T-helper 1 cell treated with Interleukin-12 subunit alpha and Interleukin-12 subunit beta and Interleukin-4 antibody, amounts not matched to agents 30 μg/mL and 1 μg/mL, for 36 hours (primary cell): ENCODE results near the gene KIF1A.
"Not testable (repeated sequence)": the region's sequence is repeated elsewhere in the genome, so short reads cannot be mapped to it uniquely, and the experiment has no call there.

Experiments
- H3K27ac Mint-ChIP-seq: one replicate; pipeline ENCODE4 v1.8.0; 2021; ENCODE audit warnings: mild to moderate bottlenecking, mixed read lengths
- H3K27me3 Mint-ChIP-seq: one replicate; pipeline ENCODE4 v1.8.0; 2021; ENCODE audit warnings: low read depth, mixed read lengths
- H3K36me3 Mint-ChIP-seq: one replicate; pipeline ENCODE4 v1.8.0; 2021; ENCODE audit warnings: low read depth, mixed read lengths
- H3K4me1 Mint-ChIP-seq: one replicate; pipeline ENCODE4 v1.8.0; 2021; ENCODE audit warnings: low read depth, mixed read lengths
- H3K4me3 Mint-ChIP-seq: one replicate; pipeline ENCODE4 v1.8.0; 2021; ENCODE audit warnings: mild to moderate bottlenecking, moderate library complexity, mixed read lengths
- H3K9me3 Mint-ChIP-seq: one replicate; pipeline ENCODE4 v1.8.0; 2021; ENCODE audit warnings: mixed read lengths

The KIF1A gene

GRCh38 chr2:240783819-240784621 lies 36.0 kb downstream of the KIF1A start:
- Mint-ChIP-seq H3K9me3 (no peaks in the 10 kb centered on the region), H3K4me3 (no peak overlapping the region), H3K4me1 (no peaks in the 10 kb centered on the region), H3K36me3 (no peaks in the 10 kb centered on the region), H3K27me3 (no peaks in the 10 kb centered on the region), H3K27ac (no peak overlapping the region)

- H3K36me3 Mint-ChIP-seq: no peaks in the 10 kb centered on the region
- H3K4me1 Mint-ChIP-seq: no peaks in the 10 kb centered on the region
- H3K27me3 Mint-ChIP-seq: no peaks in the 10 kb centered on the region
- no peaks in the 10 kb centered on the region for H3K9me3 Mint-ChIP-seq
- no peak overlapping the region for H3K27ac Mint-ChIP-seq
- no peak overlapping the region for H3K4me3 Mint-ChIP-seq
These were observed 36.9 kb downstream of the KIF1A start for GRCh38 chr2:240782886-240783818.

- no peak overlapping the region for H3K27ac Mint-ChIP-seq
- no peaks in the 10 kb centered on the region for H3K9me3 Mint-ChIP-seq
- H3K36me3 Mint-ChIP-seq: no peaks in the 10 kb centered on the region
- no peaks in the 10 kb centered on the region for H3K27me3 Mint-ChIP-seq
- H3K4me1 Mint-ChIP-seq: no peaks in the 10 kb centered on the region
- H3K4me3 Mint-ChIP-seq: no peak overlapping the region
These were observed 37.7 kb downstream of the KIF1A start for GRCh38 chr2:240782221-240782885.

GRCh38 chr2:240781471-240782220 lies 38.4 kb downstream of the KIF1A start:
- no peaks in the 10 kb centered on the region for H3K9me3 Mint-ChIP-seq
- H3K27ac Mint-ChIP-seq: no peak overlapping the region
- no peaks in the 10 kb centered on the region for H3K4me1 Mint-ChIP-seq
- H3K4me3 Mint-ChIP-seq: no peak overlapping the region
- no peaks in the 10 kb centered on the region for H3K36me3 Mint-ChIP-seq
- H3K27me3 Mint-ChIP-seq: no peaks in the 10 kb centered on the region

- H3K27me3 Mint-ChIP-seq: no peaks in the 10 kb centered on the region
- H3K36me3 Mint-ChIP-seq: no peaks in the 10 kb centered on the region
- H3K4me1 Mint-ChIP-seq: no peaks in the 10 kb centered on the region
- no peak overlapping the region for H3K4me3 Mint-ChIP-seq
- H3K27ac Mint-ChIP-seq: no peak overlapping the region
- H3K9me3 Mint-ChIP-seq: no peaks in the 10 kb centered on the region
These were observed 39.9 kb downstream of the KIF1A start for GRCh38 chr2:240780023-240780700.

- H3K27ac Mint-ChIP-seq, H3K9me3 Mint-ChIP-seq, H3K4me1 Mint-ChIP-seq, H3K36me3 Mint-ChIP-seq, H3K4me3 Mint-ChIP-seq, H3K27me3 Mint-ChIP-seq: not testable (repeated sequence)
These were observed 40.7 kb downstream of the KIF1A start for GRCh38 chr2:240779250-240779832.

GRCh38 chr2:240778426-240778825 lies 41.6 kb downstream of the KIF1A start:
- no peaks in the 10 kb centered on the region for H3K4me1 Mint-ChIP-seq
- no peaks in the 10 kb centered on the region for H3K9me3 Mint-ChIP-seq
- no peaks in the 10 kb centered on the region for H3K36me3 Mint-ChIP-seq
- H3K27me3 Mint-ChIP-seq: no peaks in the 10 kb centered on the region
- H3K4me3 Mint-ChIP-seq: no peak overlapping the region
- H3K27ac Mint-ChIP-seq: no peak overlapping the region

GRCh38 chr2:240777456-240778212 lies 42.4 kb downstream of the KIF1A start:
- Mint-ChIP-seq H3K36me3 (no peaks in the 10 kb centered on the region), H3K27me3 (no peaks in the 10 kb centered on the region), H3K4me1 (no peaks in the 10 kb centered on the region), H3K27ac (no peak overlapping the region), H3K9me3 (no peaks in the 10 kb centered on the region), H3K4me3 (no peak overlapping the region)

- Mint-ChIP-seq H3K27me3 (no peaks in the 10 kb centered on the region), H3K9me3 (no peaks in the 10 kb centered on the region), H3K27ac (no peak overlapping the region), H3K36me3 (no peaks in the 10 kb centered on the region), H3K4me3 (no peak overlapping the region), H3K4me1 (no peaks in the 10 kb centered on the region)
These were observed 44.1 kb downstream of the KIF1A start for GRCh38 chr2:240775905-240776304.

- H3K4me1 Mint-ChIP-seq: no peaks in the 10 kb centered on the region
- no peak overlapping the region for H3K4me3 Mint-ChIP-seq
- no peaks in the 10 kb centered on the region for H3K9me3 Mint-ChIP-seq
- H3K27me3 Mint-ChIP-seq: no peaks in the 10 kb centered on the region
- H3K27ac Mint-ChIP-seq: no peak overlapping the region
- H3K36me3 Mint-ChIP-seq: no peaks in the 10 kb centered on the region
These were observed 45.2 kb downstream of the KIF1A start for GRCh38 chr2:240774856-240775255.

- H3K9me3 Mint-ChIP-seq: no peaks in the 10 kb centered on the region
- no peaks in the 10 kb centered on the region for H3K36me3 Mint-ChIP-seq
- no peak overlapping the region for H3K27ac Mint-ChIP-seq
- no peaks in the 10 kb centered on the region for H3K27me3 Mint-ChIP-seq
- no peaks in the 10 kb centered on the region for H3K4me1 Mint-ChIP-seq
- H3K4me3 Mint-ChIP-seq: no peak overlapping the region
These were observed 50.9 kb downstream of the KIF1A start for GRCh38 chr2:240769096-240769495.

GRCh38 chr2:240768216-240768615 lies 51.8 kb downstream of the KIF1A start:
- no peaks in the 10 kb centered on the region for H3K27me3 Mint-ChIP-seq

GRCh38 chr2:240767341-240767740 lies 52.7 kb downstream of the KIF1A start:
- H3K4me1 Mint-ChIP-seq: no peaks in the 10 kb centered on the region
- H3K27me3 Mint-ChIP-seq: no peaks in the 10 kb centered on the region
- H3K36me3 Mint-ChIP-seq: no peaks in the 10 kb centered on the region
- H3K27ac Mint-ChIP-seq: no peak overlapping the region
- no peaks in the 10 kb centered on the region for H3K9me3 Mint-ChIP-seq
- H3K4me3 Mint-ChIP-seq: no peak overlapping the region

More at GRCh38 chr2:240768216-240768615, 51.8 kb downstream of the KIF1A start:
- Mint-ChIP-seq H3K4me1 (no peaks in the 10 kb centered on the region), H3K9me3 (no peaks in the 10 kb centered on the region), H3K27ac (no peak overlapping the region), H3K4me3 (no peak overlapping the region), H3K36me3 (no peaks in the 10 kb centered on the region)
